Measurements from ENCODE around the gene FRS3.

The FRS3 gene

DNA sequence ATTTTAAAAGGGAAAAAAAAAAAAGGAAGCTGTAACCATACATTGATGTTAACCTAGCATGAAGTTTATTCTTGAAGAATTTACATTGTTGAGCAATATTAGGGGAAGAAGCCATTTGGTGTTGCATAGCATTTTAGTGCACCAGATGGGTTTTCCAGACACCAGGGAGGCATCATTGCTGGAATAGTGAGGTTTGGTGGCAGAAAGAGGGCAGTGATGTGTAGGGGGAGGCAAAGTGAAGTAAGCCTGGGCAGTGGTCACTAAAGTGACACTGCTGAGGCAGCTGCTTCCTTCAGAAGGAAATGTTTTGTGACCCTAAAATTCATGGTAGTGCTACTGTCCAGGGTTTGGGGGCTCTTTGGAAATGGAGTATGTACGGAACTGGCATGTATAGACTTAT lies 10.3 kb upstream of the FRS3 start:
- TF ChIP-seq, protein P1, sequence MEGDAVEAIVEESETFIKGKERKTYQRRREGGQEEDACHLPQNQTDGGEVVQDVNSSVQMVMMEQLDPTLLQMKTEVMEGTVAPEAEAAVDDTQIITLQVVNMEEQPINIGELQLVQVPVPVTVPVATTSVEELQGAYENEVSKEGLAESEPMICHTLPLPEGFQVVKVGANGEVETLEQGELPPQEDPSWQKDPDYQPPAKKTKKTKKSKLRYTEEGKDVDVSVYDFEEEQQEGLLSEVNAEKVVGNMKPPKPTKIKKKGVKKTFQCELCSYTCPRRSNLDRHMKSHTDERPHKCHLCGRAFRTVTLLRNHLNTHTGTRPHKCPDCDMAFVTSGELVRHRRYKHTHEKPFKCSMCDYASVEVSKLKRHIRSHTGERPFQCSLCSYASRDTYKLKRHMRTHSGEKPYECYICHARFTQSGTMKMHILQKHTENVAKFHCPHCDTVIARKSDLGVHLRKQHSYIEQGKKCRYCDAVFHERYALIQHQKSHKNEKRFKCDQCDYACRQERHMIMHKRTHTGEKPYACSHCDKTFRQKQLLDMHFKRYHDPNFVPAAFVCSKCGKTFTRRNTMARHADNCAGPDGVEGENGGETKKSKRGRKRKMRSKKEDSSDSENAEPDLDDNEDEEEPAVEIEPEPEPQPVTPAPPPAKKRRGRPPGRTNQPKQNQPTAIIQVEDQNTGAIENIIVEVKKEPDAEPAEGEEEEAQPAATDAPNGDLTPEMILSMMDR (IDR thresholded peaks at IDR 0.05; ENCODE audit: borderline replicate concordance, insufficient read depth, low read depth, low read length), result no peak
- H3K4me3 ChIP-seq (ENCODE audit: low read depth, low read length), result no peak overlapping the region

DNA sequence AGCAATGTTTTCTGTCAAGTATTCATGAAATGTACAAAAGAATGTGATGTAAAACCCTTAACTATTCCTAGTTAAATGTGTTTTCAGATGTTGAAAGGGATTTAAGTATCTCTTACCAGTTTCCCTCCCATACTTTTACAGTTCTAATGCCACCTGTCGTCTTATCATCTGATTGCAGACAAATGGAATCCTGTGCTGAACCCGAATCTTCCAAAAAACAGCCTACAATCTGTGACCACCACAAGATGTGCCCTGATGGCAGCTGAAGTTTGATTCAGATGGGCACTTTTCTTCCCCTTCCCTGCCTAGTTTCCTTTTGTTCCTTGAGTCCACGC lies 9.7 kb upstream of the FRS3 start:
- TF ChIP-seq, protein P1 (IDR thresholded peaks at IDR 0.05; ENCODE audit: borderline replicate concordance, insufficient read depth, low read depth, low read length), result no peak
- H3K4me3 ChIP-seq (ENCODE audit: low read depth, low read length), result no peak overlapping the region

DNA sequence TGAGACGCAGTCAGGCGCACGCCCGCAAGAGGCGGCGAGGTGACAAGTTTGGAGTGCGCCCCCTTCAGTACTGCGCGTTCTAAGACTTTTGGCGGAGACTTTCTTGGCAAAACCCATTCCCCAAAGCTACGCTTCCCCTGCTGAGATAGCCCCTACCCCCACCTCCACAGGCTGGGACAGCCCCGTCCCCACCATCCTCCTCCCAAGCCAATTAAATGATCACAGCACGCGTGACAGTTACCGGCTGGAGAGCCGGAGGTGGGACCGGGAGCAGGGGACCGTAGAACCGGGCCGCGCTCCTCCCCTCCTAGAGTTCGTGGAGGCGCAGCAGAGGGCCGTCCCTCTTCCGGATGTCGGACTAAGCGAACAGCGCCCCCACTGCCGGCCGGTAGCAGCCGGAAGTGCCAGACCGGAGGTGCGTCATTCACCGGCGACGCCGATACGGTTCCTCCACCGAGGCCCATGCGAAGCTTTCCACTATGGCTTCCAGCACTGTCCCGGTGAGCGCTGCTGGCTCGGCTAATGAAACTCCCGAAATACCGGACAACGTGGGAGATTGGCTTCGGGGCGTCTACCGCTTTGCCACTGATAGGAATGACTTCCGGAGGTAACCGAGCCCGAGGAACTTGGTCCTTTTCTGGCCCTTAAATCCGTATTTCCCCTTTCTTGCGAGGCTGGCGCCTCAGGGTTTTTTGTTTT lies 7.7 kb upstream of the FRS3 start, which contains the start of gene TOMM6:
Gene TOMM6, plus strand, starts transcription at position 476 of the 699 bp plus-strand sequence. Its CDS starts 4 bp downstream, at position 480.
- TF ChIP-seq, protein P1 (IDR thresholded peaks at IDR 0.05; ENCODE audit: borderline replicate concordance, insufficient read depth, low read depth, low read length), result peak; percentile 91
- peak within 1 kb of the TSS; percentile 66 for H3K4me3 ChIP-seq (ENCODE audit: low read depth, low read length)

DNA sequence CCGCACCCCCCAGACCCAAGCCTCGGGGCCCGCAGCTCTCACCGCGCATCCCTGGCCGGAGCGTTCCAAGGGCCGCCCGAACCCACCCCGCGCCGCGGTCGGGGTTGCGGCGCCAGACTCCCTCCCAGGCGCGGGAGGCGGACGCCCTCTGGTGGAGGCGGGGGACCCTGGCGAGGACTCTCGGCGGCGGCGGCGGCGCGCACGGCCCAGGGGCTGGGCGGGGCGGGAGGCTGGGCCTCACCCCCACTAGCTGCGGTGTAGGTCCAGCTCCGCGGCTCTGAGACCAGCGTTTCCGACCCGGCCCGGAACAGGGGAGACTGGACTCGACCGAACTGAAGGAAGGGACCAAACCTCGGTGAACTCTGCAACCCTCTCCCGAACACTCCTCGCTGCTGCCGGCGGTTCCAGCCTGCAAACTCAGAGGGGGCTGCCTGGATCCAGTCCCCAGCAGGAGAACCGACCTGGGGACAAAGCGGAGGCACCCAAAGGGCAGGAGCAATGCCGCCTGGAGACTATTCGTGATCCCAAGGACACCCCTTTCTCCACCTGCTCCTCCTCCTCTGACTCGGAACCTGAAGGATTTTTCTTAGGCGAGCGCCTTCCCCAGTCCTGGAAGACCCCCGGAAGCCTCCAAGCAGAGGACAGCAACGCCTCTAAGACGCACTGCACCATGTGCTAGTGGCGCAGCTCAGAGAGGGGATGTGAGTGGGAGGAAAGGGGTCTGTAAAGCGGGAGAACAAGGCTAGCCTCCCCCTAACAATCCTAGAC lies 6.9 kb upstream of the FRS3 start:
- TF ChIP-seq, protein P1 (IDR thresholded peaks at IDR 0.05; ENCODE audit: borderline replicate concordance, insufficient read depth, low read depth, low read length), result peak; percentile 86
- peak overlapping the region; percentile 66 for H3K4me3 ChIP-seq (ENCODE audit: low read depth, low read length)

DNA sequence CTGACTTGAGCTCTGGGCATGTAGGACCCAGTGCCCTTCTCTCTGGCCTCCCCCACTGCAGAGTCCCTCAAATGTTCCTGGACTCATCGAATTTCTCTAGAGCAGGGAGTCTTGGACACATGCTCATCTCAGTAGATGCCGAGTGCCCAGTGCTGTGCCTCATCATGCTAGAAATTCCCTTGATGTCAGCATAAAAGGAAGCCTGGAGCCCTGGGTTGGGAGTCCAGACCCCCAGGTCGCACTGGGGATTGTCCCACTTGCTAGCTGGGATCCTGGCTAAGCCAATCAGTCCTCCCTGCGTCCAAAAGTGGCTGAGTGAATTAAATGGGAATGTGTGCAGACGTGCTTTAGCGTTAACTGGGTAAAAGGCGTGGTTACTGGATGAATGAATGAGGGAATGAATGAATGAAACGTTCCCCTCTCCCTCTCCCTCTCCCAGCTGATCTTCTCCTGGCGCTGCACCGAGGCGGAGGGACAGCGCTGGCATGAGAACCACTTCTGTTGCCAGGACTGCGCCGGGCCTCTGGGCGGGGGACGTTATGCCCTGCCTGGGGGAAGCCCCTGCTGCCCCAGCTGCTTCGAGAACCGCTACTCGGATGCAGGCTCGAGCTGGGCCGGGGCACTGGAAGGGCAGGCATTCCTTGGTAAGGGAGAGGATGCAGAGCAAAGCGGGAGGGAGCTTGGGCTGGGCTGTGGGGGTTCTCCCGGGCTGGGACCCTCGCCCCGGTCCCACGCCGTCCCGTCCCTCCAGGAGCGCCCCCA lies 6.2 kb upstream of the FRS3 start:
- H3K4me3 ChIP-seq (ENCODE audit: low read depth, low read length), result peak overlapping the region; percentile 66
- TF ChIP-seq, protein P1 (IDR thresholded peaks at IDR 0.05; ENCODE audit: borderline replicate concordance, insufficient read depth, low read depth, low read length), result no peak

DNA sequence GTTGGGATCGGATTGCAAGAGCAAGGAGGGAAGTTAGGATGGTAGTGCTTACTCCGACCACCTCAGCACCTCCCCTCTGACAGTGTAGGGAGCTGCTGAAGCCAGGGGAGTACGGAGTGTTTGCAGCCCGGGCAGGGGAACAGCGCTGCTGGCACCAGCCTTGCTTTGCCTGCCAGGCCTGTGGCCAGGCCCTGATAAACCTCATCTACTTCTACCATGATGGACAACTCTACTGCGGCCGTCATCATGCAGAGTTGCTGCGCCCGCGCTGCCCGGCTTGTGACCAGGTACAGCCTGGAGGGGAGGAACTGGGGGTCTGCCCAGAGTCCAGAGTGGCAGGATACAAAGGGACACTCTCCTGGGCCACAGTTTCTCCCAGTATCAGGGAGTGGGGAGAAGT lies 5.6 kb upstream of the FRS3 start:
- H3K4me3 ChIP-seq (ENCODE audit: low read depth, low read length), result no peak overlapping the region
- TF ChIP-seq, protein P1 (IDR thresholded peaks at IDR 0.05; ENCODE audit: borderline replicate concordance, insufficient read depth, low read depth, low read length), result no peak
